Measurements from ENCODE around the gene SLCO2B1.

Gene SLCO2B1

DNA sequence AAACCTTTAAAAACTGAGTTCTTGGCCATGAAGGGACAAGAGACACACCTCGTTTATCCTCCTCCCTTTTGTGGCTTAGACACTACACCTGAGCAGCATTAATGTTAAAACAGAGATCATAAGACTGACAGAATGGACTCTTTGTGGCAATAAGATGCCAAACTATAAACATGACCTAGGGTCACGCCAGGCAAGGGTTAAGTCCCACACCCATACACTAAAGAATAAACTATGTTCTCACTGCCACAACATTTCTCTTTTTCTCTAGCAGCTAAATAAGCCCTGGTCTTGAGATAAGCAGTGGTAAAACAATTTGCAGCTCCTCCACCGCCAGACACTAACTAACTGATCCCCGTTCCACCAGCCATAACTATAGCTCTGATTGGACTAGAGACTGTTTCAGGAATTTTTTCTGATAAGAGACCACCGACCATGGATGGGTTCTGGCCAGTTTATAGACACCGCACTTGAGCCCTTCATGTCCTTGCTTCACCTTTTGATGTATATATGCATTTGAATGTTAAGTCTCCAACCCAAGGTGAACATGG lies 4.9 kb upstream of the SLCO2B1 start:
- no peak for DNase-seq (ENCODE audit: low spot score)

DNA sequence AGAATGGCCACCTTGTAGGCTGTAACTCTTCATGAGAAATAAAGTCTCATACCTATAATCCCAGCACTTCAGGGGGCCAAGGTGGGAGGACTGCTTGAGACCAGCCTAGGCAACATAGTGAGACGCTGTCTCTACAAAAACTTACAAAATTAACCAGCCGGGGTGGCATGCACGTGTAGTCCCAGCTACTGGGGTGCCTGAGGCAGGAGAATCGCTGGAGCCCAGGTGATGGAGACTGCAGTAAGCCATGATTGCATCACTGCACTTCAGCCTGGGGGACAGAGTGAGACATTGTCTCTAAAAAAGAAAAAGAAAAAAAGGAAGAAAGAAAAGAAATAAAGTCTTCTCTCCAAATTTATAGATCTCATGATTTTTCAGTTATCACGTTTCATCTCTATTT lies 4.2 kb upstream of the SLCO2B1 start:
- DNase-seq (ENCODE audit: low spot score) = no peak

DNA sequence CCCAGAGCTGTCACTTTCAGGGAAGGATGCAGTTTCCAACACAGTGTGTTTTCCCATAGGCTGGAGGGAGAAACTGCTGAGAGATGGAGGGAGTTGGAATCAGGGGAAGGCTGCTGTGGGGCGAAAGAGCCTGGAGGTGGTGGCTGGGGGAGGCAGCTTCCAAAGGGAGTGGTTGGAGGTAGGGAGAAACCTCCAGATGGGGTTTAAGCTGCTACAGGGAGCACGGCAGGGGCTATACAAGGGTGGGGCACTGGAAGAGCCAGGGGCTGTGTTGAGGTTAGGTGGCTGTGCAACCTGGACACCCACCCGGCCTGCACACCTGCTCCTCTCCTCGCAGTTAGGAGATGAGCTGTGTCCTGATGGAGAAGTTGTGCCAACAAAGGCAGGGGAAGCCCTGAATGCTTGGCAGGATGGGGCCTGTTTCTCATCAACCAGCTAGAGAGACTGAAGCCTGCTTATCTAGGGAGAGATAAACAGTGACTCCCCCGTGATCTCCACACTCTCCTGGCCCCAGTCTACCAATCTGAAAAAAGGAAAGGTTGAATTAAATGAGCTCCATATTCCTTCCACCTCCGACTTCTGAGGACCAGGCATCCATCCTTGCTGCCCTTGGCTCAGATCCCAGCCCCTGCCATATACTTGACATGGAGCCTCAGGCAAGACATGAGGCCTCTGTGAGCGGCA lies 3.6 kb upstream of the SLCO2B1 start:
- no peak for DNase-seq (ENCODE audit: low spot score)

DNA sequence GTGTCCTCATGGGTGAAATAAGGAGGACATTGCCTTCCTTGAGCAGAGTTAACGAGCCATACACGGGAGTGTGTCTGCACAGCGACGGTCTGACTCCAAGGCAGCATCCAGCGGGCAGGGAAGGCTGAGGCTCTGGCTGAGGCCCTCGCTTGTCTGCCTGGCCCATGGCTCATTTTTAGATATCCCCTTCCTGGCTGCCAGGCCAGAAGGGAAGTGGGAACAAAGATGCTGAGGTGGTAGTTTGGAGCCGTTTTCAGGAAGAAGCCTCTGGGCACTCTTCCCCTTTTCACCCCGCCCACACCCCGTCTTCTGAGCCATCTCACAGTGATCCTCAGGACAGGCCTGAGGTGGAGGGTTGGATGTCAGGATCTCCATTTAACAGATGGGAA lies 3.0 kb upstream of the SLCO2B1 start:
- no peak for DNase-seq (ENCODE audit: low spot score)

DNA sequence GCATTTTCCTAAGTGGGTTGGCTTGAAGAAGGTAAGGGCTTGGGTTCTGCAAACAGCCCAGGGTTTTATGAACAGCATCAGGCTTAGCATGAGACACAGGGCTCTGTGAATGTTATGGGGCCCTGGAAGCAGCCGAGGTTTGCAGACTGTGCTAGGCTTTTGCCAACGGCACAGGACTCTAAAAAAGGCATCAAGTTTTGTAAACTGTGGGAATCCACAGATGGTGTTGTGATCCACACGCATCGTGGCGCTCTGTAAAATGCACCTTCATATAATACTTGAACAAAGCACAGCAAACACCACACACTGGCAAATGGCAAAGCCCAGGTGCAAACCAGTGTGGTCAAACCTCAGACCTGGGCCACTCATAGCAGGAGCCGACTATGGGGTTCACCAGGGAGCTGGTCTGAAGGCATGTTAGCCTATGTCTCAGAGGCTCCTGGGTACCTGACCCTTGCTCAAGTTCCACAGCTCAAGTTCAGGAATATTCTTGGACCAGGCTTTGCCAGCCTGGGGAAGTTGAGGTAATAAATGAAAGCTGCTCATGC lies 2.4 kb upstream of the SLCO2B1 start:
- no peak for DNase-seq (ENCODE audit: low spot score)

DNA sequence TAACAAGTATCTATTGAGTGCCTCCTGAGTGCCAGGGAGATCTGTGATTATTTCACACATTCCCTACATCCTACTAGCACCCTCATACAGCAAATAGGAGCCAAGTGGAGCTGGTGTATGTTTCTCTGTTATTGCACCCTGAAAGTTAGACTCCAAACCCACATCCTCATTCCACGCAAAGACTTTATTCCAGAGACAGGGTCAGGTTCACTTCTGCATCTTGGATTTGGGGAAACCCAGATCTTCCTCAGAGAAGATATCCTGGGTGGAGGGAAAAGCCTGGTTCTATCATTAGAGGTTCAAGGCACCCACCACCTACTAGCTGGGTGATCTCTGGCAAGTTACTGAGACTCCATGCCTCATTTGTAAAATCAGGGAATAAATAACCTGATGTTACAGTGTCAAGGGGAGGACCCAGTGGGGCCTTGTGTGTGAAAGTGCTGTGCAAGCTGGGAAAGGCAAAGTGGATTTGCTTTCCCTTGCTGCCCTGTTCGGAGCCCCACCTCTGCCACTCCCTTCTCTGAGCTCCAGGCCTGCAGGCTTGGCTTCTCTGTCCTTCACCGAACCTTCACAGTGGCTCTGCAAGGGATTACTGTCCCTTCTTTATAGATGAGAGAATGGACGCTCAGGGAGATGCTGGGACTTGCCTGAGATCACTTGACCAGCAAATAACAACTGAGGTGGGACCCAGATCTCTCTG lies 991 bp upstream of the SLCO2B1 start:
- no peak for DNase-seq (ENCODE audit: low spot score)

DNA sequence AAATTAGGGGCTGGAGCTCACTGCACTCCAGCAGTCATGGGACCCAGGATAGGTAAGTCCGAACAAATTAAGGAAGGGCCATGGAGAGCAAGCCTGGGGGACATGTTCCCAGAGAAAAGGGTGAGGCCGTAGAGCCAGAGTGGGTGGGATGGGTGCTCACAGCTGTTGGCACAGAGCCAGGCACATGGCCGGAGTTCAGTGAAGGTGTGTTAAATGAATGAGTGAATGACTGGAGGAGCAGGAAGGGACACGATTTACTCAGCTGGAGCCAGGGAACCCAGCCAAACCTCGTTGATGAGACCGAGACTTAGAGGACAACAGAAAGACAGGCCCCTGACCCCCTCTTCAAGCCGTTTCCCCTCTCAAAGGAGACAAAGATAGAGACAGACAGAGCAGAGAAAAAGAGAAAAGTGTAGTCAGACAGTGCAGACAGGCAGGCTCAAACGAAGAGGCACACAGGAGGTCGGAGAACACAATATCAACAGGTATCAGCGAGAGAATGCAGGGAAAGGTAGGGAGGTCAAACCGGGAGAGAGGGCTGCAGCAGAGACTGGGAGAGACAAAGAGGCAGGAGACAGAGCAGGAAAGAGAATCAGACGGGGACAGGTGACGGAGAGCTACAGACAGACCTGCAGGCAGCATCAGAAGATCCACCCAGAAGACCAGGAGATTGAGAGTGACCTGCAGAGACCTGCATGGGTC lies 590 bp downstream of the SLCO2B1 start:
- no peak for DNase-seq (ENCODE audit: low spot score)

DNA sequence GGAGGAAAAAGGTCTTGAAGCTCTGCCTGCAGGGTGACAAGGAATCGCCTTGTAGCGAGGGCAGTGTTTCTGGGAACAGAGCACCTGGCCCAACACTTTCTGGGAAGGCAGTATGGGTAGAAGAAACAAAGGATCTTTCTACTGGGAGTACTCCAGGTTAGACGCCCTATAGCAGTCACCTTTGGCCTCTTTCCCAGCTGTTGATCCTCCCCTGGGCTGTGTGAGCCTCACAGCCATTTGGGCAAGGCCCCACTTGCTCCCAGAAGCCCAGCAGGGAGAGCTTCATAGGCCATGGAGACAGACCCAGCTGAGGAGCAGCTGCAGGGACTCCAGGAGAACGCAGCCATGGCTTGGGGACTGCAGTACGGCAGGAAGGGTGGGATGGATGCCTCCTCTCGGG lies 1.2 kb downstream of the SLCO2B1 start:
- DNase-seq (ENCODE audit: low spot score) = no peak

DNA sequence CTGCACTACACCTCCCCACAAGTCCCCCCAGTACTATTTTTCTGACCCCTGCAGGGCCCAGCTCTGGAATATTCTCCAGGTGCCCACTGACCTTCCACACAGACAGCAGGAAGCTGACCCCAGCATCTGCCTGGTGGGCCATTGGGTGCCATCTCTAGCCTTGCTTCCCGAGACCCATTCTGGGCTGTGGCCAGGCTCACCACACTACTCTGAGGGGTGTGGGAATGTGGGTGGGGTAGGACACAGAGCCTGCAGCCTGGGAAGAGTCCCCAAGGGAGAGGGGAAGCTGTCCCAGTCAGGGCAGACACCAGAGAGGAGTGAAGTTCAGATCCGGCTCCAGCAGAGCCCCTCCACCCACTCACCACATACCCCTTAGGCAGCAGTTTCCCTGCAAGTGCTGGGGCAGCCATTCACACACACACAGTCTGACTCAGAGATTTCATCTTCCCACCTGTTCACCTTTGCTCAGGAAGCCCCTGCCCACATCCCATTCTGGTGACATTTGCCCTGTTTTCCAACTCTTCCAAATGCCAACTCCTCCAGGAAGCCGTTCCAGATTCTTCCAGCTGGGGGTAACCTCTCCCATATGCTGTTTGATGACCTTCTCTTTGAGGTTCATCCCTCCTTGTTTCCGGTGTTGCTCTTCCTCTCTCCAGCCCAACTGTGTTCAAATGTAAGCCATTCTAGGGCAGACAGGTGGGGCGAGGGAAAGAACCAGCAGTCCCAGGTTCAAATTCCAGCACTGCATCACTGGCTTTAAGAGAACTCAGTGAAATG lies 1.9 kb downstream of the SLCO2B1 start:
- DNase-seq (ENCODE audit: low spot score) = no peak

DNA sequence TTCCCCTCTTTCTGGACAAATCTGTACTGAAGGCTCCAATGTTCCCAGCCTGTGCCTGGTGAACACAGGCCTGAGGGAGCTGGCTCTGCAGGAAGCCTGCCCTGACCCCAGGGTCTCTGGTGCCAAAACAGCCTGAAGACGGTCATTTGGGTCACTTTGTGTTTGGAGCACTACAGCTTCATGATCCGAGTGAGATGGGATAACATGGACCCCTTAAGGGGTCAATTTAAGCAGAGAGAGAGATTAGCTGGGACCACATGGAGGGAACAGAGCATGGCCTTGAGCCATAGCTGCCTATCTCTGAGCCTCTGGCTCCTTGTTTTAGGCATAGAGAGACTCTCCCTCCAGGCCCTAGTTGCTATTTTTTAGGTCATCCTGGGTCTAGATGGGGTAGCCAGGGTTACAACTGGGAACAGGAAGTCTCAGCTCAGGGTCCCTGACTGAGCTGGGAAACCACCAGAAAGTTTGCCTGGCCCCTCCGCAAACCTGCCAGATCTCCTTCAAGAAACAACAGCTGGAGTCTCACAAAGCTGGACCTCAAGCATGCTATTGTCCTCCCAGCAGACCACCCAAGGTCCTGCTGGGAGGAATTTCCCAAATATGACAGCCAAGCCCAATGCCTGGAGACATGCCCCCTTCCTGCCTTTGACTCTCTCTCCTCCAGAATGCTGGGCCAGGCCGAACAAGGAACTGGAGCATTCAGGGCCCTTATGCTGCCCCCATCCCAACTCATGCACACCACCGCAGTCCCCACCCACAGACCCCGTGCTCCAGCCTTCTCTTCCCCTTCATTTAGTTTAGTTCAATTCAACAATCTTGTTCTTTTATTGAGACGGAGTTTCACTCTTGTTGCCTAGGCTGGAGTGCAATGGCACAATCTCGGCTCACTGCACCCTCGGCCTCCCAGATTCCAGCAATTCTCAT lies 4.0 kb downstream of the SLCO2B1 start:
- no peak for DNase-seq (ENCODE audit: low spot score)

DNA sequence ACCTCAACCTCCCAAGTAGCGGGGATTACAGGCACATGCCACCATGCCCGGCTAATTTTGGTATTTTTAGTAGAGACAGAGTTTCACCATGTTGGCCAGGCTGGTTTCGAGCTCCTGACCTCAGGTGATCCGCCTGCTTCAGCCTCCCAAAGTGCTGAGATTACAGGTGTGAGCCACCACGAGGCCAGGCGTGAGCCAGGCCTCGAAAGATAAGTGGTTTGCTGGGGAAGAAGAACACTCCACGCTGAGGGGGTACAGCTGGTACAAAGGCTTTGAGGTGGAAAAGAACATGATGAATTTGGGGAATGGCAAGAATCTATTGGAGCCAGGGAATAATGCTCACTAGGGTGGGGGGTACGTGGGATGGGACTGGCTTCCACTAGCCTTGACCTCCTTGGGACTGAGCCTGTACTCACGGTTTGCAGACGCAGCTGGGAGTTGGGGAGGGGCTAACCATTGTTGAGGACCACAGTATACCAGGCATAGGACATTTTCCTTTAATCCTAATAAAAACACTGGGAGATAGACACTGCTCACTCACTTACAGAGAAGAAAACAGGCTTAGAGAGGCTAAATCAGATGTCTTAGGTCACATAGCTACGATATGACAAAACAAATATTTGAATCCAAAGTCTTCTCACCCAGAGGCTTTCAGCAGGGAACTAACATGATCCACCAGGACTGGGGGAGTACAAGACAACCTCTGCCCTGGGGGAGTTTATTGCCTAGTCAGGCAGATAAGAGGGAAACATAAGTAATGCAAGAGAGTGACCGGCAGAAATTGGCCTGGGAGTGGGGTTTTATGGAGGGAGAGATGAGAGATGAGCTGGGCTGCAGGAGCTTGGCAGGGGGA lies 4.9 kb downstream of the SLCO2B1 start:
- DNase-seq (ENCODE audit: low spot score) = no peak

DNA sequence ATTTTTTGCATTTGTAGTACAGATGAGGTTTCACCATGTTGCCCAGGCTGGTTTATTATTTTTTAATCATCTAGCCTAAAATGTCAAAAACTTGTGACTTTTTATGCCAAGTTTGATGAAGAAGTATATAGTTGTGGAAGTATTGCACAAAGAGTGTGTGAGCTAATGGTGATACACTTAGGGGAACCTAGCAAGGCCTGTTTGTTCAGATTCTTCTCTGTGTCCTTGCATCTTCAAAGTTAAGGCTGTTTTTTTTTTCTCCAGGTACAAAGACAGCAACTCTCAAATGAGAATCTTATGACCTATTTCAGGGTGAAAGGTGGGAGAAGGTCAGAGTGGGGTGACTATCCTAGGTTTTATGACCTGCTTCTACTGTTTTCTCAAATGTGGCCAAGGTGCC lies 7.3 kb downstream of the SLCO2B1 start:
- DNase-seq (ENCODE audit: low spot score) = no peak

DNA sequence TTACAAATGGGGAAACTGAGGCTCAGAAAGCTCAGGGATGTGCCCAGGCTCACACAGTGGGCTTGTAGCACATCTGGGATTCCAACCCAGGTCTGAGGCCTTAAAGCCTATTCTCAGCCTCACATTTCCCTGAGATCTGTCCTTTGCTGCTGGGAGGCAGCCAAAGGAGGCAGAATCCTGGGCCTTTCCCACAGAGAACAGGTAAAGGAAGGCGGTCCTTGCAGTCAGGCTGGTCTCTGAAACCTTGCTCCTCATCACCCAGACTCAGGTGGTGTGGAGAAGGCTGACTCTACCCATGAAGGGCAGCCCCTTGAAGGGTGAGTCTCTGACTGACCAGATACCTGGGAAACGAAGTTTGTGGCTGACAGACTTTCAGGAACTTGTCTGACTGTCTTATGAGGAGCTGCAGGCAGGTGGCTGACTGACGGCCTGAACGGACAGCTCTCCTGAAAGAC lies 7.8 kb downstream of the SLCO2B1 start:
- no peak for DNase-seq (ENCODE audit: low spot score)

DNA sequence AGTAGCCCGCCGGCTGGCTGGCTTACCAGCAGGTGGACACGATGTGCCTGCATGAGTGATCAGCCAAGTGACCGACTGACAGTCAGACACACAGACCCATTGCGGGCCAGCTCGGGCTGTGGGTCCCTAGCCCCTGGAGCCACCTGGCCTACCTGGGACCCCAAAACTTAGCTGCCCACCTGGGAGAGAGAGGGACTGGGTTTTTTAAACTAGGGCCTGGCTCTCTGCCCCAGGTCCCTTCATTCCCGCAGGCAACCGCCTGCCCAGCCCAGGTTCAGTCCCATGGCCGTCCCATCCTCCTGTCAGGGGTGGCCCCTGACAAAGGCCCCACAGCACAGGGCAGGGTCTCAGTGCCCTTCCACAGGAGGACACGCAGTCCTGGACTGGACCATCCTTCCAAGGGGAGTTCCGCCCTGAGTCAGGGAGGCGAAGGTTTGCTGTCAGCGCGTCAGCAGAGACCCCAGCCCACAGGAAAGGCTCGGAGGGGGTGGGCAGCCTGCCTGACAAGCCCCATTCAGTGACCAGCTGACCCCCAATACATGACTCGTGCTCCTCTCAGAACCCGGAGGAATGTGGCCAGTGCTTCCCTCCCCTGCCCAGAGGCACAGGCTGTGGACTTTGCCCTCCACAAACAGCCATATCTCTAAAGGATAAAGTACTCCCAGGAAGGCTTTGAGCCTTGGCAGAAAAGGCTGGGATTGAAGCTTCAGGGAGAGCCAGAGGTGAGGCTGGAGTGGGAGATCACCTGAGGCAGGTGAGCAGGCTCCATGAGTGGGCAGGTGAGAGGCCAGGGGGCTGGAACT lies 8.4 kb downstream of the SLCO2B1 start:
- no peak for DNase-seq (ENCODE audit: low spot score)

DNA sequence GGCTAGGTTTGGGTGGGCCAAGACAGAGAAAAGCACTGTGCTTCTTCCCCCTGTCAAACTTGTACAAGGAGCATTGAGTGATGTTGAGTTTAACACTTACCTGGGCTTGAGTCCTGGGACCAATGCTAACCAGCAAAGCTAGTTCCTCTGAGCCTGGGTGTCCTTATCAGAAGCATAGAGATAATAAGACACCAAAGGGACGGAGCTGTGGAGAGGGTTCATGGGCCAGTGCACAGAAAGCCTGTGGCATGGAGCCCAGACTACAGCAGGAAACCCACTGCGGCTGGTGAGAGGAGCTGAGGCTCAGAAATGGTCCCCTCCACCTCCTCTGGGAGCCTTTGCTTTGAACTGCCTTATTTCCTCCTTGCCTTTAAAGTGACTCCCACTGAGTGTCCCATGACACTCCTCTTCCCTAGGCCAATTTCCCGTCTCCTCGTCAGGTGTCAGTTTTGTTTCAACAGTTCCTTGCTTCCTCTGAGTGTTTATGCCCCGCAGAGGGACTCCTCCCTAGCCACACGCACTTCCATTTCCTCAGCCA lies 9.4 kb downstream of the SLCO2B1 start:
- DNase-seq (ENCODE audit: low spot score) = no peak

DNA sequence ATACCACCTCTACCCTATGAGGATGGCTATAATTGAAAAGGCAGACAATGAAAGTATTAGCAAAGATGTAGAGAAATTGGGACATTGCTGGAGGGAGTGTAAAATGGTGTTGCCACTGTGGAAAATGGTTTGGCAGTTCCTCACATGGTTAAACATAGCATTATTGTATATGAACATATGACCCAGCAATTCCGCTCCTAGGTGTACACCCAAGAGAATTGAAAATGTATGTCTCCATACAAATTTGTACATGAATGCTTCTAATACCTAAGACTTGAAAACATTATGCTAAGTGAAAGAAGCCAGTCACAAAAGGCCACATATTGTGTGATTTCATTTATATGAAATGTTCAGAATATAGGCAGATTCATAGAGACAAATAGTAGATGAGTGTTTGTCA lies 10.0 kb downstream of the SLCO2B1 start:
- no peak for DNase-seq (ENCODE audit: low spot score)

DNA sequence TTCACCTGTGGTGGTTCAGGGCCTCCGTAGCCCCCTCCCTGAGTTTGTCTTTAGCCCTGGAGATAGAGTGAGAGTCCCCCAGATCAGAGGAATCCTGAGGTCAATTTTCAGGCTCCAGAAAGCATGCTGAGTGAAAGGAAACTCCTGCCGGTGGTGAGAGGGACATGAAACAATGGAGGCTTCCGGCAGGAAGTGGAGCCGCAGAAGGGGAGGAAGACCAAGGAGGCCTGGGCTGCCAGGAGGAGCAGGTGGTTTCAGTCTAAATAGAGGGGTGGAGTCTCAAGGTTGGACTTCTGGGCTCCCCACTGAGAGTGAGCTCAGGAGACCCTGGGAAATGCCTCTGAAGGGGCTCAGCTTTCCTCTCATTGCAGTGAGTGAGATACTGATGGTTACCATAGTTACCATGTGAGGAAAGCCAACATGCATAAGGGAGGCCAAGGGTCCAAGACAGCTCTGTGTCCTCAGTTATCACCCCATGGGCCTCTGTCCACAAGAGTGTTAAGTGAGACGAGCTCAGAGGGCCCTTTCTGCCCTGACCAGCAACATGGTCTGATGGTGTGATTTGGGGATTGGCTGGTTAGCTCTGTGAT lies 10.7 kb downstream of the SLCO2B1 start:
- no peak for DNase-seq (ENCODE audit: low spot score)

DNA sequence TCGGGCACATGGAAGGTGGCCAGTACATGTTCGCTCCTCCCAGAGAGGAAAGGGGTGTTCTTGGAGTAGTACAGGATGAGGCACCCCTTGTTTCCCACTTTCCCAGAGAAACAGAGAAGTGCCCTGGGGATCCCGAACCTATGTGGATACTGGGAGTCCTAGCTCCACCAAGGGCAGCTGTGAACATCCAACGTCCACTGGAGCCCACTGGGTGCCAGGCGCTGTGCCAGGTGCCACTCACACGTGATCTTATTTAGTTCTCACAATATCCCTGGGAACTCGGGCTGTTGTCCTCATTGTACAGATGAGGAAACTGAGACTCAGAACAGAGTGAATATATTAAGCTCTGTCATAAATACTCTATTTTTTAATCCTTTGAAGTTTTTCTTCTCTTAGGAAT lies 12.0 kb downstream of the SLCO2B1 start:
- no peak for DNase-seq (ENCODE audit: low spot score)
